ENCODE measurements around the gene SLC8A2. TPM values are rescaled to one million over a fixed set of nuclear protein-coding genes. Genes with fewer than 3 reads are reported as not detected.

SLC8A2 gene
- under 1 TPM; 0.16 to 0.29 TPM for polyA plus RNA-seq

GRCh38 chr19:47471733-47472457 is at the start of gene SLC8A2:
SLC8A2 (minus strand) TSS chr19:47471893; CDS start chr19:47466403, 5,490 bp downstream.
- Histone ChIP-seq H3K9me3 (ENCODE audit: control insufficient read depth in 2 of 2, insufficient read depth in 1 of 2, low read depth in 1 of 2, low read length in 1 of 2) (peaks cover 0 to 2% of the 10 kb centered on the region in 2 donors), H3K4me3 (ENCODE audit: low read depth in 1 of 2, low read length in 2 of 2) (peak within 1 kb of the TSS in 1 of 2 donors; percentile 27), H3K27ac (ENCODE audit: low read depth in 2 of 2, low read length in 1 of 2) (no peak within 1 kb of the TSS), H3K27me3 (ENCODE audit: control insufficient read depth in 1 of 2, insufficient read depth in 2 of 2, low read length in 2 of 2) (peaks cover 0 to 3% of the 10 kb centered on the region in 2 donors), H3K36me3 (ENCODE audit: control insufficient read depth in 2 of 2, insufficient read depth in 2 of 2, low read length in 1 of 2) (peaks cover 0 to 2% of the 10 kb centered on the region in 2 donors), H3K4me1 (ENCODE audit: control insufficient read depth in 2 of 2, insufficient read depth in 2 of 2, low read length in 1 of 2) (no peaks in the 10 kb centered on the region)
- 4 to 5% methylated on average over 19 to 26 of the region's 29 CpGs for WGBS, 2 donors

GRCh38 chr19:47520839-47521238 is 49.1 kb upstream of the SLC8A2 start:
- H3K9me3 ChIP-seq (ENCODE audit: control insufficient read depth in 2 of 2, insufficient read depth in 1 of 2, low read depth in 1 of 2, low read length in 1 of 2), result no peaks in the 10 kb centered on the region
- H3K27ac ChIP-seq (ENCODE audit: low read depth in 2 of 2, low read length in 1 of 2), result no peak overlapping the region
- H3K4me1 ChIP-seq (ENCODE audit: control insufficient read depth in 2 of 2, insufficient read depth in 2 of 2, low read length in 1 of 2), result peaks cover 0 to 4% of the 10 kb centered on the region in 2 donors
- no peak overlapping the region for H3K4me3 ChIP-seq (ENCODE audit: low read depth in 1 of 2, low read length in 2 of 2)
- 73 to 83% methylated on average over 6 of the region's 6 CpGs for WGBS, 2 donors
- H3K27me3 ChIP-seq (ENCODE audit: control insufficient read depth in 1 of 2, insufficient read depth in 2 of 2, low read length in 2 of 2), result no peaks in the 10 kb centered on the region
- no peaks in the 10 kb centered on the region for H3K36me3 ChIP-seq (ENCODE audit: control insufficient read depth in 2 of 2, insufficient read depth in 2 of 2, low read length in 1 of 2)

DNA sequence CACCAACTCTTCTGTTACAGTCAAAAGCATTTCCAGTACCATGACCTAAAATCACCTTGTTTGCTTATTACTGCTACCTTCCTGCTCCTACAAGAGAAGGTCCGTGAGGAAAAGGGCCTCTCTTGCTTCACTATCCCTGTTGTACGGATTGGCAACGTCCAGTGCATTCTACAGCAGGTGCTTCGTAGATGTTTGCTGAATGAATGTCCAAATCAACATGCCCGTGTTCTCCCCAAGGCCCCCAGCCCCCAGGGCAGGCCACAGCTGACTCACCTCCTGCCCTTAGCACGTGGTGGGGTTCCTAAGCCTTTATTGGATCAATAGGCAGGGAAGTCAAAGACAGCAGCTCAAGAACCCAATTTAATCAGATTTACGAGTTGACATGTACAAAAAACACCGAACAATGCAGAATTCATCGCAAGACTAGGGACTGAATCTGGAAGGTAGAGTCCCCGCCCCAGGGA is 48.7 kb upstream of the SLC8A2 start:
- Histone ChIP-seq H3K27ac (ENCODE audit: low read depth in 2 of 2, low read length in 1 of 2) (no peak overlapping the region), H3K27me3 (ENCODE audit: control insufficient read depth in 1 of 2, insufficient read depth in 2 of 2, low read length in 2 of 2) (no peaks in the 10 kb centered on the region), H3K4me3 (ENCODE audit: low read depth in 1 of 2, low read length in 2 of 2) (no peak overlapping the region), H3K36me3 (ENCODE audit: control insufficient read depth in 2 of 2, insufficient read depth in 2 of 2, low read length in 1 of 2) (no peaks in the 10 kb centered on the region), H3K9me3 (ENCODE audit: control insufficient read depth in 2 of 2, insufficient read depth in 1 of 2, low read depth in 1 of 2, low read length in 1 of 2) (no peaks in the 10 kb centered on the region), H3K4me1 (ENCODE audit: control insufficient read depth in 2 of 2, insufficient read depth in 2 of 2, low read length in 1 of 2) (peaks cover 0 to 4% of the 10 kb centered on the region in 2 donors)
- WGBS, 2 donors, result 76 to 80% methylated on average over 10 of the region's 10 CpGs

DNA sequence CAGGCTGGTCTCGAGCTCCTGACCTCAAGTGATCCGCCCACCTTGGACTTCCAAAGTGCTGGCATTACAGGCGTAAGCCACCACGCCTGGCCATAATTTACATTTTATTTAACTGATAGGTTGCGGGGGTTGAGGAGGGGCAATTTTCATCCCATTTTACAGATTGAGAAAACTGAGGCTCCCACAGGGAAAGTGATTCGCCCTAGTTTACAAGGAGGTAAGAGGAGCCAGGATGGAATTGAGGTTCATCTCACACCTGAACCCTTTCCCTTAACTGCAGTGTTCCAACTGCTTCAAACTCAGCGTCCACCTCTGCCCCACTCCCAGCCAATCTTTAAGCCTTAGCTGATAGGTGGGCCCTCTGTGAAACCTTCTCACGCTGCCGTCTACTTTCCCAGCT is 47.2 kb upstream of the SLC8A2 start:
- Histone ChIP-seq H3K36me3 (ENCODE audit: control insufficient read depth in 2 of 2, insufficient read depth in 2 of 2, low read length in 1 of 2) (no peaks in the 10 kb centered on the region), H3K9me3 (ENCODE audit: control insufficient read depth in 2 of 2, insufficient read depth in 1 of 2, low read depth in 1 of 2, low read length in 1 of 2) (no peaks in the 10 kb centered on the region), H3K4me1 (ENCODE audit: control insufficient read depth in 2 of 2, insufficient read depth in 2 of 2, low read length in 1 of 2) (peaks cover 0 to 4% of the 10 kb centered on the region in 2 donors), H3K4me3 (ENCODE audit: low read depth in 1 of 2, low read length in 2 of 2) (no peak overlapping the region), H3K27me3 (ENCODE audit: control insufficient read depth in 1 of 2, insufficient read depth in 2 of 2, low read length in 2 of 2) (no peaks in the 10 kb centered on the region), H3K27ac (ENCODE audit: low read depth in 2 of 2, low read length in 1 of 2) (no peak overlapping the region)
- 84 to 87% methylated on average over 9 of the region's 9 CpGs for WGBS, 2 donors

GRCh38 chr19:47518139-47518538 is 46.4 kb upstream of the SLC8A2 start:
- no peaks in the 10 kb centered on the region for H3K27me3 ChIP-seq (ENCODE audit: control insufficient read depth in 1 of 2, insufficient read depth in 2 of 2, low read length in 2 of 2)
- H3K27ac ChIP-seq (ENCODE audit: low read depth in 2 of 2, low read length in 1 of 2), result no peak overlapping the region
- H3K4me3 ChIP-seq (ENCODE audit: low read depth in 1 of 2, low read length in 2 of 2), result no peak overlapping the region
- H3K9me3 ChIP-seq (ENCODE audit: control insufficient read depth in 2 of 2, insufficient read depth in 1 of 2, low read depth in 1 of 2, low read length in 1 of 2), result no peaks in the 10 kb centered on the region
- peaks cover 3% of the 10 kb centered on the region in 2 donors for H3K4me1 ChIP-seq (ENCODE audit: control insufficient read depth in 2 of 2, insufficient read depth in 2 of 2, low read length in 1 of 2)
- H3K36me3 ChIP-seq (ENCODE audit: control insufficient read depth in 2 of 2, insufficient read depth in 2 of 2, low read length in 1 of 2), result no peaks in the 10 kb centered on the region
- 55 to 56% methylated on average over 4 of the region's 4 CpGs for WGBS, 2 donors

DNA sequence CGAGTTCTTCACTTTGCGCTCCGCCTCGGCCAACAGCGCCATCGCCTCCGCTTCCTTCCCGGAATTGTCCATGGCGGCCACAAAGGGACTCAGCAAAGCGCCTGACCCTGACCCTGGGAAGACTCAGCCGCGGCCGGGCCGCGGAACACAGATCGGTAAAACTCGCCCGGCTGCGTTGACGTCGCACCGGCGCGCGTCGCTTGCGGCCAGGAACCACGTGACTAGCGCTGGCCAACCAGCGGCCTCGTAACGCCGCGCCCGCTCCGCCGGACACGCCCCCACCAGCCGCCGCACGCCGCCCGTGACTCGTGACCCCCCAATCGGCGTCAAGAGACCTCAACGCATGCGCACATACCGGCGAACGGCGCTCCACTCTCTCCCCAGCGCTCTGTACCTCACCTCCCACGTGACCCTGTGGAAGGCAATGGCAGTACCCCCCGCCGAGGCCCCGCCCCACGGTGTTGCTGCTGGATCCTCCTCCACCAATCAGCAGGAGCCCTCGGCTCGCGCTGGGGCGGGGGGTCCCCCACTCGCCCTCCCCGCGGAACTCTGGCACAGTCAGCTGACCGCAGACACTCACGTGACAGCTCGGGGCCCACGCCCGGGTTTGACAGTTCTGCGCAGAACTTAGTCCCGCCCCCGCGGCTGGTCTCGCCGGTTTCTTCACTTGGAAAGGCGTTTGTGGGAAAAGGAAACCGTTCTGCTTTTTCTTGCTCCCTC is 43.3 kb upstream of the SLC8A2 start, which contains the start of gene NAPA:
NAPA (minus strand) TSS at position 195 of the 720 bp plus-strand sequence; CDS start at position 72, 123 bp downstream.
- H3K27me3 ChIP-seq (ENCODE audit: control insufficient read depth in 1 of 2, insufficient read depth in 2 of 2, low read length in 2 of 2), result no peaks in the 10 kb centered on the region
- peak within 1 kb of the TSS; percentile 98 to 100 for H3K4me3 ChIP-seq (ENCODE audit: low read depth in 1 of 2, low read length in 2 of 2)
- H3K9me3 ChIP-seq (ENCODE audit: control insufficient read depth in 2 of 2, insufficient read depth in 1 of 2, low read depth in 1 of 2, low read length in 1 of 2), result no peaks in the 10 kb centered on the region
- peak within 1 kb of the TSS; percentile 98 to 99 for H3K27ac ChIP-seq (ENCODE audit: low read depth in 2 of 2, low read length in 1 of 2)
- WGBS, 2 donors, result 1% methylated on average over 64 to 78 of the region's 78 CpGs
- H3K36me3 ChIP-seq (ENCODE audit: control insufficient read depth in 2 of 2, insufficient read depth in 2 of 2, low read length in 1 of 2), result no peaks in the 10 kb centered on the region
- H3K4me1 ChIP-seq (ENCODE audit: control insufficient read depth in 2 of 2, insufficient read depth in 2 of 2, low read length in 1 of 2), result peaks cover 14 to 26% of the 10 kb centered on the region in 2 donors

GRCh38 chr19:47514151-47514868 is 42.6 kb upstream of the SLC8A2 start:
- H3K27ac ChIP-seq (ENCODE audit: low read depth in 2 of 2, low read length in 1 of 2), result peak overlapping the region; percentile 98 to 99
- H3K36me3 ChIP-seq (ENCODE audit: control insufficient read depth in 2 of 2, insufficient read depth in 2 of 2, low read length in 1 of 2), result no peaks in the 10 kb centered on the region
- peaks cover 16 to 34% of the 10 kb centered on the region in 2 donors for H3K4me1 ChIP-seq (ENCODE audit: control insufficient read depth in 2 of 2, insufficient read depth in 2 of 2, low read length in 1 of 2)
- H3K4me3 ChIP-seq (ENCODE audit: low read depth in 1 of 2, low read length in 2 of 2), result peak overlapping the region; percentile 98 to 100
- 3% methylated on average over 40 of the region's 40 CpGs for WGBS, 2 donors
- H3K27me3 ChIP-seq (ENCODE audit: control insufficient read depth in 1 of 2, insufficient read depth in 2 of 2, low read length in 2 of 2), result no peaks in the 10 kb centered on the region
- H3K9me3 ChIP-seq (ENCODE audit: control insufficient read depth in 2 of 2, insufficient read depth in 1 of 2, low read depth in 1 of 2, low read length in 1 of 2), result no peaks in the 10 kb centered on the region

- Histone ChIP-seq H3K27ac (ENCODE audit: low read depth in 2 of 2, low read length in 1 of 2) (peak overlapping the region; percentile 89 to 96), H3K9me3 (ENCODE audit: control insufficient read depth in 2 of 2, insufficient read depth in 1 of 2, low read depth in 1 of 2, low read length in 1 of 2) (no peaks in the 10 kb centered on the region), H3K4me3 (ENCODE audit: low read depth in 1 of 2, low read length in 2 of 2) (peak overlapping the region; percentile 30 to 98), H3K4me1 (ENCODE audit: control insufficient read depth in 2 of 2, insufficient read depth in 2 of 2, low read length in 1 of 2) (peaks cover 23 to 40% of the 10 kb centered on the region in 2 donors), H3K27me3 (ENCODE audit: control insufficient read depth in 1 of 2, insufficient read depth in 2 of 2, low read length in 2 of 2) (no peaks in the 10 kb centered on the region), H3K36me3 (ENCODE audit: control insufficient read depth in 2 of 2, insufficient read depth in 2 of 2, low read length in 1 of 2) (no peaks in the 10 kb centered on the region)
- WGBS, 2 donors, result 53 to 56% methylated on average over 8 of the region's 8 CpGs
Measured at GRCh38 chr19:47512948-47513319, 41.2 kb upstream of the SLC8A2 start.

DNA sequence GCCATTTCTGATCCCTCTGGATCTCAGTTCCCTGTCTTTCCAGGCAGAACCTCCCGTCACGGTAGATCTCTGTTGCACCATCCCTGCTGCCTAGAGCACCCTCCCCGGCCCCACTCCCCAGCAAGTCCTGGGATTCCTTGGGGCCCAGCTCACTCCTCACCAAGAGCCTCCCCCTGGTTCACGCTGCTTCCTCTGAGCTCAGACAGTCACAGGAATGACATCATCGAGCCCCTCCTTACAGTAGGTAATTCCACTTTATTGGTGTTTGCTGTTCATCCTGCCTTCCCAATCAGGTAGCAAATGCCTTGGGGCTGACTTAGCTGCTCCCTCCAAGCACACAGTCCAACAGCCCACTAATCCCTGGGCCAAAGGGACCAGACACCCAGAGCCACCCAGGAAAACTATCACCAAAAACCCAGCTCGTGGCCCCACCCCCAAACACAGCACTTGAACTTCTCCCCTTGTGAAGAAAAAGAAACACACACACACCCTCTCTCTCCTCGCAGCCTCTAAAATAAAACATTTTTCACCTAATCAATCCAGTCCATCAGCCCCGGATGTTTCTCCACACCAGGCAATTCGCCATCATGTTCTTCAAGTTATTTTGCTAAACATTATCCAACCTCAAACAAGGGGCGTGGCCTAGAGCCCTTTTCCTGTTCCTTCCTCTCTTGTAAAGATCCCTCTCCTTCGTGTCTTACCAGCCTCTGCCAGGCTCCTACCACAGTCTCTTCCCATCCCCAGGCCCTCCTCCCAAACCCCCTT is 40.7 kb upstream of the SLC8A2 start:
- peak overlapping the region; percentile 89 to 96 for H3K27ac ChIP-seq (ENCODE audit: low read depth in 2 of 2, low read length in 1 of 2)
- 34 to 35% methylated on average over 11 of the region's 11 CpGs for WGBS, 2 donors
- H3K4me3 ChIP-seq (ENCODE audit: low read depth in 1 of 2, low read length in 2 of 2), result peak overlapping the region; percentile 30 to 98
- H3K36me3 ChIP-seq (ENCODE audit: control insufficient read depth in 2 of 2, insufficient read depth in 2 of 2, low read length in 1 of 2), result peaks cover 0 to 2% of the 10 kb centered on the region in 2 donors
- H3K27me3 ChIP-seq (ENCODE audit: control insufficient read depth in 1 of 2, insufficient read depth in 2 of 2, low read length in 2 of 2), result no peaks in the 10 kb centered on the region
- H3K9me3 ChIP-seq (ENCODE audit: control insufficient read depth in 2 of 2, insufficient read depth in 1 of 2, low read depth in 1 of 2, low read length in 1 of 2), result no peaks in the 10 kb centered on the region
- peaks cover 28 to 46% of the 10 kb centered on the region in 2 donors for H3K4me1 ChIP-seq (ENCODE audit: control insufficient read depth in 2 of 2, insufficient read depth in 2 of 2, low read length in 1 of 2)
